IPS-NIHi7 (cell line): ENCODE data around the gene EVX2.

Experiments used
- DNase-seq: peaks from one replicate; pipeline ENCODE4 v3.0.0; 2012; ENCODE audit warnings: mixed read lengths; ENCODE audit errors: extremely low spot score

Gene EVX2

GRCh38 chr2:176107731-176108181 lies 24.0 kb upstream of the EVX2 start:
- no peak for DNase-seq

- DNase-seq = no peak
These were observed 23.1 kb upstream of the EVX2 start, which contains the start of gene HOXD11 for GRCh38 chr2:176106581-176107539. Gene HOXD11 (plus strand): TSS chr2:176107280. CDS start chr2:176107356, 76 bp downstream.

GRCh38 chr2:176105730-176106580 lies 22.2 kb upstream of the EVX2 start:
- DNase-seq = no peak

DNA sequence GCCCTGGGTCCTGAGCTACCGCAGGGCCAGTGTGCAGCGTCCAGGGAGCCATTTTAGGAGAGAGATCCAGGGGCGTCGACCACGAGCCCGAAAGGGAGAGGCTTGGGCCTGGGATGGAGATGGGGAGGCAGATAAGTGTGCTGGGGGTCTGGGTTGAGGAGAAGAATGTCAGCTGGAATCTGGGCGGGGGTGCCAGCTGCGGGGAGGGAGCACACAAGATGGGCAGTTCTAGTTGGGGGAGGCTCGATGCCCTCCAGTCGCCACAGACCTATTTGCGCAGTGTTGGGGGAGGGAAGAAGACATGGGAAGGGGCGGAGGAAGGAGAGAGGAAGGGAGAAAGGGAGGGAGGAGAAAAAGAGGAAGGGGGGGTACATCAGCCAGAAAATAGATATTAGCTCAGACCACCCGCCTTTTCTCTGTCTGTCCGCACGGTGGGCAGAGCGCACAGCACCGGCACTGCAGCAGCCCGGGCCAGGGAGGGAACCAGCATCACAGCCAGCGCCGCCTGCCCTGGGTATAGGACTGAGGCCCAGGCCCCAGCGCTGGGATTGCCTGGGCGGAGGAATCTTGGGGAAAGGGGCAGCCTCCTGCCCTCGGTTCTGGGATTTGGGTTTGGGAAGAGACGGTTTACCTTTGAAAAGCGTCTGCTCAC lies 21.4 kb upstream of the EVX2 start:
- no peak for DNase-seq

GRCh38 chr2:176104316-176105077 lies 20.7 kb upstream of the EVX2 start:
- no peak for DNase-seq

- DNase-seq = no peak
These were observed 20.1 kb upstream of the EVX2 start for GRCh38 chr2:176103742-176104315.

- DNase-seq = no peak
These were observed 19.4 kb upstream of the EVX2 start for GRCh38 chr2:176103194-176103593.

DNA sequence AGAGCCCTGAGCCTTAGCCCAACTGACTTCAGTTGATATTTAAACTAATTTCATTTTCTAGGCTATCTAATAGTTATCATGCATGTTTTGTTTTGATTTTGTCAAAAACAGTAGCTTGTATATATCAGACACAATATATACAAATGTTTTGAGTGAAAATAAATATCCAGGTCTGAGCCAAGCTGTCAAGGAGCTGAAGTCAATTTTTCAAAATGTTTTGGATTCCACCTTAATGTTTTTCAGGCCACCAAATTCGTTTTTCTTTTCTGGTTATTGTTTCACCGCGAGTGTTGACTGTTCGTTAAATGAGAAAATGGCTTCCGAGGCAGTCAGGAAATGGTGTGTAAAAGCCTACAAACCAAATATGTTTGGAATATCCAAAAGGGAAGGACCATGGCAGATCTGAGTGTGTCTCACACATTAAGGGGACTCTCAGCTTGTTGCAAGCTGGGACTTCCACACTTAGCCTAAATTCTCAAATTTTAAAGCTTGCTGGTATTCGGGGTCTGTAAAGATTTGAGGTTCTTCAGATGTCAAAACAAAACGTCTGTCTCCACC lies 18.6 kb upstream of the EVX2 start:
- DNase-seq = no peak

DNA sequence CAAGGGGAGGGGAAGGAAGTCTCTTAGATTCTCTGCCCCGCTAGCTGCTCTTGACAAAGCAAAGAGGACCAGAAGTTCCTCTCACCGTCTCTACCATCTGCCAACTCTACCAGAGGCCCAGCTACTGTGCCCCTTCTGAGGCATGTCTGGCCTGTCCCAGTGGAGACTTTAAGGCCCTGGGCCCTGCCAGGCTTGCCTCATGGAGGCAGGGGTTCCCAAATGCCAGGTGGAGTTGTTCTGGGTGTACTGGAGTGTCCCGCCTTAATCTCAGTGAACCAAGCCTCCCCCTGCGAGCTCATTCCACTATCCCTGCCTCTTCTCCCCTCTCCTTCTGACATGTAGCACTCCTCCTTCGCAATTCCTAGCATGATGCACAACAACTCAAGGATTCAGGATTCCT lies 18.1 kb upstream of the EVX2 start:
- DNase-seq = no peak

GRCh38 chr2:176101216-176101830 lies 17.6 kb upstream of the EVX2 start:
- no peak for DNase-seq

GRCh38 chr2:176100547-176101140 lies 16.9 kb upstream of the EVX2 start:
- no peak for DNase-seq

DNA sequence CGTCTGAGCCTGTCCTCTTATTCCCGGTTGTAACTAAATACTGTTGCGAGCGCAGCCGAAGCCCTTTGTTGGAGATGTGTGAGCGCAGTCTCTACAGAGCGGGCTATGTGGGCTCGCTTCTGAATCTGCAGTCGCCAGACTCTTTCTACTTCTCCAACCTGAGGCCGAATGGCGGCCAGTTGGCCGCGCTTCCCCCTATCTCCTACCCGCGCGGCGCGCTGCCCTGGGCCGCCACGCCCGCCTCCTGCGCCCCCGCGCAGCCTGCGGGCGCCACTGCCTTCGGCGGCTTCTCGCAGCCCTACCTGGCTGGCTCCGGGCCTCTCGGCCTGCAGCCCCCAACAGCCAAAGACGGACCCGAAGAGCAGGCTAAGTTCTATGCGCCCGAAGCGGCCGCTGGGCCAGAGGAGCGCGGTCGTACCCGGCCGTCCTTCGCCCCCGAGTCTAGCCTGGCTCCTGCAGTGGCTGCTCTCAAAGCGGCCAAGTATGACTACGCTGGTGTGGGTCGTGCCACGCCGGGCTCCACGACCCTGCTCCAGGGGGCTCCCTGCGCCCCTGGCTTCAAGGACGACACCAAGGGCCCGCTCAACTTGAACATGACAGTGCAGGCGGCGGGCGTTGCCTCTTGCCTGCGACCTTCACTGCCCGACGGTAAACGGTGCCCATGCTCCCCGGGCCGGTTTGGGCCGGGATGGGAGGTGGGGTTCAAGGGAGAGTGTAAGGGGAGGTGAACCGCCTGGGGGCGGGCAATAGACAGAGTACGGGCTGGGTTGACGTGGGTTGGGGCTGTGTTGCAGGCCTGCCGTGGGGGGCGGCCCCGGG lies 16.2 kb upstream of the EVX2 start, which contains the start of gene HOXD12:
HOXD12 (plus strand) TSS at position 68 of the 819 bp plus-strand sequence; CDS start at position 75, 7 bp downstream.
- DNase-seq = peak; percentile 10

- DNase-seq = no peak
These were observed 15.5 kb upstream of the EVX2 start for GRCh38 chr2:176099159-176099727.

GRCh38 chr2:176098366-176099158 lies 14.8 kb upstream of the EVX2 start:
- peak; percentile 12 for DNase-seq

- DNase-seq = no peak
These were observed 14.1 kb upstream of the EVX2 start for GRCh38 chr2:176097820-176098365.

DNA sequence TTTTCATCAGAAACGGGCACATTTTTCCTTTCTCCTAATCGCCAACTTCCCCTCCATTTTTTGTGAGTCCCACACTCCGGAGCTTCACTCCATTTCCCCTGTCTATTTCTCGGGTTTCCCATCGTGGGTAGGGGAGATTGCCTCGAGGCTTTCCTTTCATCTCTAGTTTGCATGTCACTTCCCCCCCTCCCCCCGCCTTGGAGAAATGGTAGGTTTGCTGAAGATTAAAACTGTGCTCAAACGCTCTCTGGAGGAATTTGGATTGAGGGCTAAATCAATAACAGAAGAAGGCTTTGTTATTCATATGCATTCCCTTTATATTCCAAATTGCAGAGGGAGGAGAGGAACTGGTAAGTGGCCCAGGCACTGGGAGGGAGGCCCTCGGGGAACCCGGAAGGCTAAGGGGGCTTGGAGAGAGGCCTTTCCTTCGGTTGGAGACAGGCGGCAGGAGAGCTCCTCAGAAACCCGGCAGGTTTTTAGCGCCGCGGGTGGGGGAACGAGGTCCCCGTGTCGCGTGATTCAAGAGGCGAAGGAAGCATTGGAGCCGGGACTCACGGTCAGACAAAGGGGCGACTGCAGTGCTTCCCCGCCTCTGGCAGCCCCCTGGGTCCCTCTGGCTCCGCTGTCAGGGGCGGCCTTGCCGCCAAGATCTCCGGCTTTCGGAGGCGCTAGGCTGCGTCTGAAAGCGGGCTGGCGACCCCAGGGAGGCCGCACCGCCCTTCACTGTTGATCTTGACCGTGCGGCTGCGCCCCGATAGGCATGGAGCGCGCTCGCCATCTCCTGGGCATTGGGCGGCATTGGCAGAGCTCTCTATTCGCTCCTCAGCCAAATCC lies 13.4 kb upstream of the EVX2 start:
- peak; percentile 82 for DNase-seq
